ENCODE results near the gene LRRC27.

The LRRC27 gene

GRCh38 chr10:132392184-132392800 is 60.3 kb downstream of the LRRC27 start (continued):
- TF ChIP-seq TSHZ2 (CRISPR knock-in tag; IDR thresholded peaks at IDR 0.05), result no peak

- TF ChIP-seq ZFP30 (CRISPR knock-in tag; IDR thresholded peaks at IDR 0.05) (no peak), ARNTL (CRISPR knock-in tag; IDR thresholded peaks at IDR 0.05; ENCODE audit: borderline replicate concordance, low read depth) (no peak)
Measured at GRCh38 chr10:132392811-132393694, 61.1 kb downstream of the LRRC27 start.

GRCh38 chr10:132393695-132394181 is 61.7 kb downstream of the LRRC27 start:
- ATAC-seq, result no peak
- TF ChIP-seq CREB5 (CRISPR knock-in tag; IDR thresholded peaks at IDR 0.05; ENCODE audit: low read depth), result no peak
- TF ChIP-seq ZNF8 (CRISPR knock-in tag; IDR thresholded peaks at IDR 0.05), result no peak
- TF ChIP-seq ESRRG (CRISPR knock-in tag; IDR thresholded peaks at IDR 0.05), result no peak
- TF ChIP-seq ZFP30 (CRISPR knock-in tag; IDR thresholded peaks at IDR 0.05), result no peak
- no peak for TF ChIP-seq RARB (CRISPR knock-in tag; IDR thresholded peaks at IDR 0.05)
- TF ChIP-seq BACH2 (CRISPR knock-in tag; IDR thresholded peaks at IDR 0.05; ENCODE audit: borderline replicate concordance), result no peak
- no peak for TF ChIP-seq CSRNP3 (CRISPR knock-in tag; IDR thresholded peaks at IDR 0.05)
- TF ChIP-seq ISL1 (CRISPR knock-in tag; IDR thresholded peaks at IDR 0.05), result no peak
- no peak for TF ChIP-seq TOX (CRISPR knock-in tag; IDR thresholded peaks at IDR 0.05; ENCODE audit: borderline replicate concordance)
- TF ChIP-seq OSR1 (CRISPR knock-in tag; IDR thresholded peaks at IDR 0.05), result no peak
- TF ChIP-seq ZNF70 (CRISPR knock-in tag; IDR thresholded peaks at IDR 0.05), result no peak
- TF ChIP-seq ZC3H10 (CRISPR knock-in tag; IDR thresholded peaks at IDR 0.05), result no peak
- no peak for TF ChIP-seq PPARA (CRISPR knock-in tag; IDR thresholded peaks at IDR 0.05; ENCODE audit: borderline replicate concordance)
- no peak for TF ChIP-seq ZNF565 (CRISPR knock-in tag; conservative IDR thresholded peaks at IDR 0.05; ENCODE audit: low read depth)
- TF ChIP-seq CSDC2 (CRISPR knock-in tag; IDR thresholded peaks at IDR 0.05), result no peak
- no peak for TF ChIP-seq PATZ1 (CRISPR knock-in tag; IDR thresholded peaks at IDR 0.05; ENCODE audit: borderline replicate concordance)
- no peak for TF ChIP-seq ZFP3 (CRISPR knock-in tag; IDR thresholded peaks at IDR 0.05)

More at GRCh38 chr10:132392811-132393694, 61.1 kb downstream of the LRRC27 start:
- ATAC-seq, result no peak

GRCh38 chr10:132394201-132394811 is 62.3 kb downstream of the LRRC27 start:
- TF ChIP-seq TOX (CRISPR knock-in tag; IDR thresholded peaks at IDR 0.05; ENCODE audit: borderline replicate concordance) (no peak), SNAI2 (CRISPR knock-in tag; IDR thresholded peaks at IDR 0.05) (no peak)
- no peak for ATAC-seq
